Parathyroid adenoma (tissue), 2 donors: ENCODE results near the gene MACF1.

Source experiments
- H2AFZ ChIP-seq: fragments of 300-600 bp; sonication (generic); one replicate; pipeline ENCODE4 v1.7.0; 2017; ENCODE audit warnings: antibody characterized with exemption, mild to moderate bottlenecking
- H3K27ac ChIP-seq: fragments of 300-600 bp; sonication (generic); one replicate; pipeline ENCODE4 v1.7.0; 2017
- H3K27me3 ChIP-seq: fragments of 300-600 bp; sonication (generic); one replicate; pipeline ENCODE4 v1.7.0; 2017; ENCODE audit warnings: low read length; ENCODE audit not compliant: control insufficient read depth, insufficient read depth
- H3K36me3 ChIP-seq: fragments of 300-600 bp; sonication (generic); one replicate; pipeline ENCODE4 v1.7.0; 2017; ENCODE audit warnings: low read length; ENCODE audit not compliant: control insufficient read depth, insufficient read depth
- H3K4me1 ChIP-seq: fragments of 300-600 bp; sonication (generic); one replicate; pipeline ENCODE4 v1.7.0; 2017; ENCODE audit warnings: control low read depth
- H3K4me2 ChIP-seq: fragments of 300-600 bp; sonication (generic); one replicate; pipeline ENCODE4 v1.7.0; 2017; ENCODE audit warnings: low read length
- H3K4me3 ChIP-seq: fragments of 300-600 bp; sonication (generic); one replicate; pipeline ENCODE4 v1.7.0; 2017; ENCODE audit warnings: low read depth, low read length
- H3K79me2 ChIP-seq: fragments of 300-600 bp; sonication (generic); one replicate; pipeline ENCODE4 v1.7.0; 2017; ENCODE audit warnings: control low read depth
- H3K9ac ChIP-seq: fragments of 300-600 bp; sonication (generic); one replicate; pipeline ENCODE4 v1.7.0; 2017; ENCODE audit warnings: mild to moderate bottlenecking
- H3K9me3 ChIP-seq: fragments of 300-600 bp; sonication (generic); one replicate; pipeline ENCODE4 v1.7.0; 2017; ENCODE audit warnings: low read length; ENCODE audit not compliant: control insufficient read depth
- TF ChIP-seq, protein P1 (sequence below): fragments of 300-600 bp; sonication (generic); IDR thresholded peaks from one replicate; pipeline ENCODE4 v1.7.0; 2017; ENCODE audit warnings: antibody characterized with exemption, mild to moderate bottlenecking
- donor health status: primary hyperparathyroidism.

MACF1 gene

DNA sequence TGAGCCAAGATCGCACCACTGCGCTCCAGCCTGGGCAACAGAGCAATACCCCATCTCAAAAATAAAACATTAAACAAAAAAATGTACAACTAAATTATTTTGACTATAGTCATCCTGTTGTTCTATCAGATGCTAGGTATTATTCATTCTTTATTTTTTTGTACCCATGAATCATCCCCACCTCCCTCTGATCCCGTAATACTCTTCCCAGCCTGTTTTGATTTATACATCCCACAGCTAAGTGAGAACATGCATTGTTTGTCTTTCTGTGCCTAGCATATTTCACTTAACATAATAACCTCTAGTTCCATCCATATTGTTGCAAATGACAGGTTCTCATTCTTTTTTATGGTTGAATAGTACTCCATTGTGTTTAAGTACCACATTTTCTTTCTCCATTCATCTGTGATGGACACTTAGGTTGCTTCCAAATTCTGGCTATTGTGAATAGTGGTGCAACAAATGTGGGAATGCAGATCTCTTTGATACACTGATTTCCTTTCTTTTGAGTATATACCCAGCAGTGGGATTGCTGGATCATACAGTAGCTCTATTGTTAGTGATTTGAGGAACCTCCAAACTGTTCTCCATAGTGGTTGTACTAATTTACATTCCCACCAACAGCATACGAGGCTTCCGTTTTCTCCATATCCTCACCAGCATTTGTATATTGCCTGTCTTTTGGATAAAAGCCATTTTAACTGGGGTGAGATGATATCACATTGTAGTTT lies 84.4 kb downstream of the MACF1 start:
- no peak overlapping the region for H3K4me3 ChIP-seq
- H3K9ac ChIP-seq: no peak overlapping the region
- H3K36me3 ChIP-seq: no peaks in the 10 kb centered on the region
- TF ChIP-seq, protein P1, sequence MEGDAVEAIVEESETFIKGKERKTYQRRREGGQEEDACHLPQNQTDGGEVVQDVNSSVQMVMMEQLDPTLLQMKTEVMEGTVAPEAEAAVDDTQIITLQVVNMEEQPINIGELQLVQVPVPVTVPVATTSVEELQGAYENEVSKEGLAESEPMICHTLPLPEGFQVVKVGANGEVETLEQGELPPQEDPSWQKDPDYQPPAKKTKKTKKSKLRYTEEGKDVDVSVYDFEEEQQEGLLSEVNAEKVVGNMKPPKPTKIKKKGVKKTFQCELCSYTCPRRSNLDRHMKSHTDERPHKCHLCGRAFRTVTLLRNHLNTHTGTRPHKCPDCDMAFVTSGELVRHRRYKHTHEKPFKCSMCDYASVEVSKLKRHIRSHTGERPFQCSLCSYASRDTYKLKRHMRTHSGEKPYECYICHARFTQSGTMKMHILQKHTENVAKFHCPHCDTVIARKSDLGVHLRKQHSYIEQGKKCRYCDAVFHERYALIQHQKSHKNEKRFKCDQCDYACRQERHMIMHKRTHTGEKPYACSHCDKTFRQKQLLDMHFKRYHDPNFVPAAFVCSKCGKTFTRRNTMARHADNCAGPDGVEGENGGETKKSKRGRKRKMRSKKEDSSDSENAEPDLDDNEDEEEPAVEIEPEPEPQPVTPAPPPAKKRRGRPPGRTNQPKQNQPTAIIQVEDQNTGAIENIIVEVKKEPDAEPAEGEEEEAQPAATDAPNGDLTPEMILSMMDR: no peak
- H3K79me2 ChIP-seq: no peaks in the 10 kb centered on the region
- H3K4me1 ChIP-seq: peaks cover 12% of the 10 kb centered on the region
- H3K27me3 ChIP-seq: no peaks in the 10 kb centered on the region
- H3K27ac ChIP-seq: no peak overlapping the region
- H3K9me3 ChIP-seq: no peaks in the 10 kb centered on the region
- H3K4me2 ChIP-seq: no peak overlapping the region
- H2AFZ ChIP-seq: no peak overlapping the region

GRCh38 chr1:39292401-39292800 lies 87.9 kb downstream of the MACF1 start:
- Histone ChIP-seq H3K4me1 (peaks cover 21% of the 10 kb centered on the region), H3K4me2 (no peak overlapping the region), H3K9ac (no peak overlapping the region), H3K4me3 (no peak overlapping the region), H3K9me3 (no peaks in the 10 kb centered on the region), H3K27me3 (no peaks in the 10 kb centered on the region), H3K36me3 (no peaks in the 10 kb centered on the region), H3K27ac (peak overlapping the region; percentile 82), H2AFZ (no peak overlapping the region), H3K79me2 (no peaks in the 10 kb centered on the region)
- TF ChIP-seq, protein P1: no peak

- Histone ChIP-seq H3K27me3 (no peaks in the 10 kb centered on the region), H3K9me3 (no peaks in the 10 kb centered on the region), H3K4me3 (peak overlapping the region; percentile 19), H3K36me3 (no peaks in the 10 kb centered on the region), H2AFZ (no peak overlapping the region), H3K9ac (no peak overlapping the region), H3K79me2 (no peaks in the 10 kb centered on the region), H3K4me2 (peak overlapping the region; percentile 52), H3K4me1 (peaks cover 21% of the 10 kb centered on the region), H3K27ac (peak overlapping the region; percentile 82)
- TF ChIP-seq, protein P1: no peak
These were observed 89.0 kb downstream of the MACF1 start for GRCh38 chr1:39293375-39294070.

DNA sequence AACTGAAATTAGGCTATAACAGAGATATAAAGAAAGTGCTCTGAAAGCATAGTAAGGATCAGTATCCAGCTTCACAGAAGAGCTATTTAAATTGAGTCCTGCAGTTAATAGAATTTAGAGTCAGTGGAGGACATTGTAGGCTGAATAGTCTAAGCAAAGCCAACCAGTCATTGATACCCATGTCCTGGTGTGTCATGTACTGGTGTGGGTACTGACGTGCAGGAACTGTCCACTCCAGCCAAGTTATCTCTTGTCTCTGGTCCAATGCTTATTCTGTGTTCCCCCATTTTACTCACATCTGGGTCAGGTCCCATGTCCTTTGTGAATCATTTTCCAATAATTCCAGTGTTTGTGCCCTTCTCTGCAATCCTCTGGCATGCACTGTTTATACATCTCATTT lies 90.0 kb downstream of the MACF1 start:
- Histone ChIP-seq H3K27me3 (no peaks in the 10 kb centered on the region), H3K27ac (peak overlapping the region; percentile 82), H3K4me1 (peaks cover 21% of the 10 kb centered on the region), H2AFZ (no peak overlapping the region), H3K4me3 (no peak overlapping the region), H3K4me2 (no peak overlapping the region), H3K9ac (no peak overlapping the region), H3K9me3 (no peaks in the 10 kb centered on the region), H3K36me3 (no peaks in the 10 kb centered on the region), H3K79me2 (no peaks in the 10 kb centered on the region)
- TF ChIP-seq, protein P1: no peak
